ENCODE results near the gene PISD. TPM values are rescaled to one million over a fixed set of nuclear protein-coding genes. Genes with fewer than 3 reads are reported as not detected.

PISD gene
- total and polyA plus RNA-seq, 2 of the 8 experiments (the other 6 are each of a cell fraction or from before 2014, with no cell fraction given), result 47.8 to 48.2 TPM

- no peak overlapping the region for H3K4ac ChIP-seq (replicated peaks; ENCODE audit: insufficient read length, low read depth, low read length)
- H3K27me3 ChIP-seq (replicated peaks in 1 of 4; ENCODE audit: control insufficient read depth in 3 of 4, extremely low read depth in 1 of 4, insufficient read depth in 3 of 4, low read length in 3 of 4), result peaks cover 0 to 4% (median 3%) of the 10 kb centered on the region in 4 experiments; a peak in 3 of 7 replicates
- H4K5ac ChIP-seq (ENCODE audit: insufficient read length, low read depth, low read length), result no peak overlapping the region
- no peak overlapping the region for H2BK120ac ChIP-seq (replicated peaks; ENCODE audit: low read depth, low read length)
- H3K79me1 ChIP-seq (ENCODE audit: low read depth, low read length), result no peaks in the 10 kb centered on the region
- H2AFZ ChIP-seq (ENCODE audit: low read length), result 0 out of 2 replicates have a peak overlapping the region, but pooled peaks have one; percentile 48
- no peaks in the 10 kb centered on the region for H3K9me3 ChIP-seq (ENCODE audit: insufficient read depth in 2 of 2, low read depth in 1 of 2, low read length in 1 of 2)
- H3K23me2 ChIP-seq (ENCODE audit: low read depth, low read length), result no peaks in the 10 kb centered on the region
- no peak overlapping the region for H4K8ac ChIP-seq (ENCODE audit: extremely low read depth, insufficient read depth, low read length)
- no peak overlapping the region for H2AK5ac ChIP-seq (ENCODE audit: low read depth, low read length)
- H3K18ac ChIP-seq (ENCODE audit: extremely low read depth, low read length), result no peak overlapping the region
- no peak overlapping the region for H3K56ac ChIP-seq (replicated peaks; ENCODE audit: insufficient read length, low read depth, low read length)
- no peak for FAIRE-seq
- H2BK20ac ChIP-seq (ENCODE audit: low read length), result no peak overlapping the region
- no peak overlapping the region for H3K23ac ChIP-seq (ENCODE audit: insufficient read length)
- peak overlapping the region; percentile 14 to 55; a peak in 3 of 4 replicates for H3K4me2 ChIP-seq (ENCODE audit: insufficient read depth in 1 of 2, low read depth in 2 of 2, low read length in 2 of 2)
- H3K4me1 ChIP-seq (replicated peaks in 1 of 4; ENCODE audit: control insufficient read depth in 3 of 4, insufficient read depth in 4 of 4, low read length in 3 of 4), result peaks cover 0 to 2% (median 0%) of the 10 kb centered on the region in 4 experiments; a peak in 1 of 7 replicates
- no peak overlapping the region for H2BK15ac ChIP-seq (ENCODE audit: low read length)
- H3K14ac ChIP-seq (ENCODE audit: insufficient read length), result no peak overlapping the region
- no peaks in the 10 kb centered on the region for H3K36me3 ChIP-seq (ENCODE audit: control insufficient read depth in 2 of 4, insufficient read depth in 4 of 4, low read length in 3 of 4)
- peak; percentile 86 to 94 for DNase-seq (ENCODE audit: low read depth in 1 of 2, low spot score in 2 of 2)
- H2BK5ac ChIP-seq (ENCODE audit: low read depth, low read length), result no peak overlapping the region
- H4K20me1 ChIP-seq (replicated peaks in 1 of 2; ENCODE audit: control insufficient read depth in 1 of 2, insufficient read depth in 2 of 2, low read length in 2 of 2), result peaks cover 0 to 2% of the 10 kb centered on the region in 2 experiments
- no peak overlapping the region for H3K27ac ChIP-seq (ENCODE audit: low read depth, low read length)
- peak overlapping the region in 3 of 4 experiments; percentile 10 to 56 (median 30); a peak in 3 of 8 replicates for H3K4me3 ChIP-seq (ENCODE audit: extremely low read depth in 1 of 4, insufficient read depth in 2 of 4, low read depth in 3 of 4, low read length in 4 of 4)
- no peak overlapping the region for H4K91ac ChIP-seq (replicated peaks; ENCODE audit: insufficient read length, low read length)
- no peaks in the 10 kb centered on the region for H3K79me2 ChIP-seq (ENCODE audit: control insufficient read depth in 1 of 2, insufficient read depth in 2 of 2, low read length in 2 of 2)
- H2BK12ac ChIP-seq (ENCODE audit: low read depth, low read length), result no peak overlapping the region
- ChIA-PET POLR2A (ENCODE audit: partially characterized antibody) (interaction anchor here (1.0 to 1.5 kb wide), 3 partner anchors 9 to 15 kb away, joined by 3 to 10 read pairs (median 5); partner anchors contain the start of gene PISD), CTCF (ENCODE audit: partially characterized antibody) (interaction anchor here (0.9 to 1.6 kb wide), 4 partner anchors 11 to 293 kb away, joined by 3 to 5 read pairs (median 4); partner anchors contain the start of gene PISD)
- 19% methylated on average over 25 of the region's 25 CpGs; no CpG with 5 or more reads in 1 of the 2 experiments for WGBS, 2 experiments (ENCODE audit: extremely low coverage in 1 of 2, insufficient coverage in 1 of 2, insufficient read length in 1 of 2, insufficient replicate concordance in 2 of 2, low coverage in 1 of 2, low lambda C conversion rate in 2 of 2, missing lambda C conversion rate in 1 of 2)
- H3K9ac ChIP-seq (replicated peaks in 1 of 4; ENCODE audit: extremely low read depth in 1 of 4, low read depth in 3 of 4, low read length in 3 of 4), result no peak overlapping the region
- no peak for TF ChIP-seq RNF2 (IDR thresholded peaks at IDR 0.05; ENCODE audit: borderline replicate concordance, low read depth, low read length, missing control alignments, poor library complexity, severe bottlenecking)
- TF ChIP-seq TCF12 (IDR thresholded peaks at IDR 0.05; ENCODE audit: low read depth, low read length), result no peak
- TF ChIP-seq USF2 (IDR thresholded peaks at IDR 0.05; ENCODE audit: low read length), result peak; percentile 92
- TF ChIP-seq ASH2L (IDR thresholded peaks at IDR 0.05; ENCODE audit: low read length), result no peak
- no peak for TF ChIP-seq FOSL1 (IDR thresholded peaks at IDR 0.05; ENCODE audit: insufficient read depth, low read depth, low read length)
- TF ChIP-seq EGR1 (IDR thresholded peaks at IDR 0.05; ENCODE audit: borderline replicate concordance, low read depth, low read length), result no peak
- TF ChIP-seq CHD2 (IDR thresholded peaks at IDR 0.05; ENCODE audit: low read length), result no peak; the same call in 1 of the 2 replicates
- peak; percentile 22; the same call in 1 of the 2 replicates for TF ChIP-seq TAF1 (IDR thresholded peaks at IDR 0.05; ENCODE audit: low read depth, low read length)
- peak; percentile 99 for TF ChIP-seq MAX (IDR thresholded peaks at IDR 0.05)
- TF ChIP-seq SRF (IDR thresholded peaks at IDR 0.05; ENCODE audit: low read depth, low read length), result no peak
- TF ChIP-seq CBX8 (IDR thresholded peaks at IDR 0.05; ENCODE audit: borderline replicate concordance, low read depth, low read length), result no peak
- TF ChIP-seq TAF7 (optimal IDR thresholded peaks at IDR 0.05; ENCODE audit: borderline replicate concordance, low read depth, low read length), result no peak
Observed at GRCh38 chr22:31676700-31677099, 14.7 kb upstream of the PISD start.

Data from H1 (cell line).